Measurements from ENCODE around the gene TNIK.

- TF ChIP-seq CTCF (conservative IDR thresholded peaks at IDR 0.05; ENCODE audit: low read depth, low read length) (no peak), EZH2 (IDR thresholded peaks at IDR 0.05; ENCODE audit: borderline replicate concordance, low read depth, low read length, poor library complexity, severe bottlenecking) (no peak)
Observed at GRCh38 chr3:171221597-171221996, 238.6 kb downstream of the TNIK start.

Data from A673 (cell line).